ENCODE measurements around the gene PCDHB11.

GRCh38 chr5:141236516-141237313 is 37.3 kb downstream of the PCDHB11 start:
- TF ChIP-seq CTCF (IDR thresholded peaks at IDR 0.05) (no peak), POLR2A (IDR thresholded peaks at IDR 0.05) (no peak)

Measured in thyroid gland (tissue), 4 donors.